22Rv1 (cell line): ENCODE data around the gene GRPEL2.

Source experiments
- CTCF ChIP-seq: fragments of 450-650 bp; IDR thresholded peaks from 2 replicates; pipeline ENCODE4 v1.5.1; 2017; ENCODE audit warnings: mild to moderate bottlenecking
- ZFX ChIP-seq: fragments of 450-650 bp; IDR thresholded peaks from 2 replicates; pipeline ENCODE4 v1.6.1; 2017; ENCODE audit warnings: antibody characterized with exemption, borderline replicate concordance

GRCh38 chr5:149366169-149366729, 20.9 kb downstream of the GRPEL2 start:
- no peak for TF ChIP-seq CTCF
- TF ChIP-seq ZFX: no peak
